K562 (cell line): ENCODE data around the gene STX2. TPM values are rescaled to one million over a fixed set of nuclear protein-coding genes. Genes with fewer than 3 reads are reported as not detected.

Source experiments
- BHLHE40 ChIP-seq: IDR thresholded peaks from 2 replicates; pipeline ENCODE4 v1.6.1; 2011; ENCODE audit warnings: low read length, improper control_type of control experiment
- CCAR2 ChIP-seq: fragments of 200-400 bp; formaldehyde crosslinking; IDR thresholded peaks from 2 replicates; pipeline ENCODE4 v1.6.1; 2017; ENCODE audit warnings: mild to moderate bottlenecking, low read depth, low read length
- CHCHD3 ChIP-seq: fragments of 250-450 bp; sonication (Bioruptor Pico); IDR thresholded peaks from 2 replicates; pipeline ENCODE4 v2.1.2; 2022; ENCODE audit warnings: mild to moderate bottlenecking
- ESRRB ChIP-seq: fragments of 250-450 bp; sonication (Bioruptor Pico); IDR thresholded peaks from 2 replicates; pipeline ENCODE4 v1.5.0; 2020; ENCODE audit warnings: mild to moderate bottlenecking, moderate library complexity, borderline replicate concordance
- ETS2 ChIP-seq: IDR thresholded peaks from 2 replicates; pipeline ENCODE4 v1.6.1; 2016; ENCODE audit warnings: borderline replicate concordance, missing genetic modification characterization, mild to moderate bottlenecking, moderate library complexity, missing compliant biosample characterization; ENCODE audit not compliant: poor library complexity, severe bottlenecking
- GATA2 ChIP-seq: sonication (generic); formaldehyde crosslinking; IDR thresholded peaks from 2 replicates; pipeline ENCODE4 v1.4.0; 2020; ENCODE audit warnings: mild to moderate bottlenecking, missing genetic modification reagents
- HLTF ChIP-seq: fragments of 450-650 bp; IDR thresholded peaks from 2 replicates; pipeline ENCODE4 v1.6.1; 2016
- HNRNPLL ChIP-seq: fragments of 200-400 bp; formaldehyde crosslinking; IDR thresholded peaks from 2 replicates; pipeline ENCODE4 v1.6.1; 2017; ENCODE audit warnings: low read length, low read depth, mild to moderate bottlenecking; ENCODE audit not compliant: poor library complexity, severe bottlenecking
- KLF10 ChIP-seq: fragments of 250-450 bp; sonication (Bioruptor Pico); IDR thresholded peaks from 2 replicates; pipeline ENCODE4 v1.6.1; 2021; ENCODE audit warnings: matching md5 sums
- KLF16 ChIP-seq: IDR thresholded peaks from 2 replicates; pipeline ENCODE4 v1.6.1; 2016; ENCODE audit warnings: antibody characterized with exemption
- MYBL2 ChIP-seq, 2 experiments: fragments of 450-650 bp in 1 of 2; sonication (generic) in 1 of 2; formaldehyde crosslinking in 1 of 2; IDR thresholded peaks; 2 replicates each; pipeline versions ENCODE4 v1.6.1 to v1.8.1; 2017 to 2022; ENCODE audit warnings: borderline replicate concordance in 1 of 2, inconsistent platforms in 1 of 2, low read depth in 1 of 2, mild to moderate bottlenecking in 1 of 2, missing genetic modification reagents in 1 of 2, moderate library complexity in 1 of 2
- NR2C1 ChIP-seq, 2 experiments: fragments of 450-650 bp; IDR thresholded peaks; 2 replicates each; pipeline ENCODE4 v1.6.1; 2017; ENCODE audit warnings: mild to moderate bottlenecking in 2 of 2, antibody characterized with exemption in 1 of 2, inconsistent platforms in 1 of 2, missing compliant biosample characterization in 1 of 2, missing genetic modification characterization in 1 of 2
- NR2C2 ChIP-seq, 2 experiments: fragments of 200-800 bp in 1 of 2; sonication (Bioruptor generic) in 1 of 2; sonication (generic) in 1 of 2; formaldehyde crosslinking in 1 of 2; IDR thresholded peaks; 2 replicates each; pipeline versions ENCODE4 v1.6.1 to v1.8.0; 2016 to 2022; ENCODE audit warnings: mild to moderate bottlenecking in 1 of 2, missing compliant biosample characterization in 1 of 2, missing genetic modification characterization in 1 of 2, missing genetic modification reagents in 1 of 2
- PHF21A ChIP-seq: fragments of 450-650 bp; IDR thresholded peaks from 2 replicates; pipeline ENCODE4 v1.6.1; 2017; ENCODE audit warnings: low read depth, borderline replicate concordance
- RBM15 ChIP-seq: fragments of 200-400 bp; formaldehyde crosslinking; IDR thresholded peaks from 2 replicates; pipeline ENCODE4 v1.6.1; 2018; ENCODE audit warnings: mild to moderate bottlenecking, low read length, moderate library complexity; ENCODE audit not compliant: insufficient read depth
- RHOXF2B ChIP-seq: fragments of 250-450 bp; sonication (Bioruptor Pico); conservative IDR thresholded peaks from 2 replicates; pipeline ENCODE4 v1.5.1; 2021
- SRSF1 ChIP-seq: fragments of 200-400 bp; formaldehyde crosslinking; IDR thresholded peaks from 2 replicates; pipeline ENCODE4 v1.6.1; 2017; ENCODE audit warnings: mild to moderate bottlenecking, low read depth, low read length, moderate library complexity
- TGIF2 ChIP-seq: sonication (generic); formaldehyde crosslinking; IDR thresholded peaks from 2 replicates; pipeline ENCODE4 v1.8.1; 2022; ENCODE audit warnings: mild to moderate bottlenecking, missing genetic modification reagents, moderate library complexity
- ZBED1 ChIP-seq: IDR thresholded peaks from 2 replicates; pipeline ENCODE4 v1.6.1; 2014
- ZNF12 ChIP-seq: sonication (generic); formaldehyde crosslinking; IDR thresholded peaks from 2 replicates; pipeline ENCODE4 v1.4.0; 2020; ENCODE audit warnings: mild to moderate bottlenecking, missing genetic modification reagents
- polyA plus RNA-seq, 8 experiments: library from polyadenylated mRNA; depleted of rRNA in 4 of 8; stranded (reverse) in 5 of 8; unstranded in 3 of 8; fragments of >200 nt; fragmentation: Nextera tagmentation in 2 of 8; fragmentation: Illumina TruSeq in 1 of 8; extraction: Ambion mirVana in 2 of 8; extraction: Trizol in 1 of 8; gene quantifications; 2 replicates each; pipeline versions ENCODE4 v1.2.1 to v1.2.3, GENCODE V29; 2011 to 2014; ENCODE audit warnings: inconsistent platforms in 1 of 8, missing spikeins in 1 of 8
- total RNA-seq, 7 experiments: library from RNA; depleted of rRNA in 6 of 7; stranded (reverse); fragments of >200 nt in 6 of 7; fragmentation: Illumina TruSeq in 2 of 7; extraction: Trizol in 2 of 7; gene quantifications; 2 replicates each; pipeline versions ENCODE4 v1.2.1 to v1.2.3, GENCODE V29; 2011 to 2021; ENCODE audit warnings: low replicate concordance in 1 of 7
- TF ChIP-seq, protein P1 (sequence below), 2 experiments: IDR thresholded peaks; 2 replicates each; pipeline ENCODE4 v1.6.1; 2011; ENCODE audit warnings: borderline replicate concordance in 1 of 2, control low read depth in 1 of 2, low read depth in 1 of 2, low read length in 1 of 2, mild to moderate bottlenecking in 1 of 2, mixed read lengths in 1 of 2, moderate library complexity in 1 of 2; ENCODE audit not compliant: insufficient read depth in 1 of 2, insufficient read length in 1 of 2, poor library complexity in 1 of 2, severe bottlenecking in 1 of 2; ENCODE audit errors: extremely low read depth in 1 of 2
- TF ChIP-seq, protein P2 (sequence below): sonication (generic); formaldehyde crosslinking; IDR thresholded peaks from 2 replicates; pipeline ENCODE4 v1.8.0; 2023; ENCODE audit warnings: mild to moderate bottlenecking, missing genetic modification reagents
- TF ChIP-seq, protein P3 (sequence below): conservative IDR thresholded peaks from 2 replicates; pipeline ENCODE4 v1.6.1; 2011; ENCODE audit warnings: low read depth, mild to moderate bottlenecking, low read length; ENCODE audit not compliant: control insufficient read depth

The STX2 gene
- total and polyA plus RNA-seq, 9 of the 15 experiments (the other 6 are each of a cell fraction or from before 2014, with no cell fraction given), result 22.2 to 54.6 (median 30.8) TPM

DNA sequence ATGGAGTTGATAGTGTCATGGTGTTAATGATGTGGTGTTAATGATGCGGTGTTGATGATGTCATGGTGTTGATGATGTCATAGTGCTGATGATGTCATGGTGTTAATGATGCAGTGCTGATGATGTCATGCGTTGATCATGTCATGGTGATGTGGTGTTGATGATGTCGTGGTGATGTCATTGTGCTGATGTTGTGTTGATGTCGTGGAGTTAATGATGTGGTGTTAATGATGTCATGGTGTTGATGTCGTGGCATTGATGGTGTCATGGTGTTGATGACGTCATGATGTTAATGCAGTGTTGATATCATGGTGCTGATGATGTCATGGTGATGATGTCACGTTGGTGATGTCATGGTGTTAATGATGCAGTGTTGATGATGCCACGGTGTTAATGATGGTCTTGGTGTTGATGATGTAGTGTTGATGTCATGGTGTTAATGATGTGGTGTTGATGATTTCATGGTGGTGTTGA is 73.8 kb downstream of the STX2 start (continued):
- TF ChIP-seq ZNF12 (CRISPR knock-in tag) (no peak), ZBED1 (no peak), KLF10 (CRISPR knock-in tag) (no peak), SRSF1 (no peak), KLF16 (no peak), NR2C2 (CRISPR knock-in tag; IDR thresholded peaks at IDR 0.05) (no peak), NR2C2 (tag; IDR thresholded peaks at IDR 0.05) (no peak), ETS2 (no peak), TGIF2 (no peak), PHF21A (no peak), BHLHE40 (no peak), HLTF (no peak), NR2C1 (IDR thresholded peaks at IDR 0.05) (no peak), NR2C1 (tag; IDR thresholded peaks at IDR 0.05) (no peak), ESRRB (no peak), HNRNPLL (no peak), RHOXF2B (no peak), CCAR2 (no peak), CHCHD3 (CRISPR knock-in tag) (no peak), RBM15 (no peak), GATA2 (no peak), MYBL2 (IDR thresholded peaks at IDR 0.05; ENCODE audit: low read depth) (peak; percentile 37; the same call in 1 of the 2 replicates), MYBL2 (CRISPR knock-in tag; IDR thresholded peaks at IDR 0.05; ENCODE audit: borderline replicate concordance) (no peak)
- TF ChIP-seq, protein P1, sequence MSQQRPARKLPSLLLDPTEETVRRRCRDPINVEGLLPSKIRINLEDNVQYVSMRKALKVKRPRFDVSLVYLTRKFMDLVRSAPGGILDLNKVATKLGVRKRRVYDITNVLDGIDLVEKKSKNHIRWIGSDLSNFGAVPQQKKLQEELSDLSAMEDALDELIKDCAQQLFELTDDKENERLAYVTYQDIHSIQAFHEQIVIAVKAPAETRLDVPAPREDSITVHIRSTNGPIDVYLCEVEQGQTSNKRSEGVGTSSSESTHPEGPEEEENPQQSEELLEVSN (IDR thresholded peaks at IDR 0.05; ENCODE audit: borderline replicate concordance in 1 of 2, extremely low read depth in 1 of 2, insufficient read depth in 1 of 2, insufficient read length in 1 of 2, low read depth in 1 of 2, low read length in 1 of 2, poor library complexity in 1 of 2, severe bottlenecking in 1 of 2), result no peak
- TF ChIP-seq, protein P2, sequence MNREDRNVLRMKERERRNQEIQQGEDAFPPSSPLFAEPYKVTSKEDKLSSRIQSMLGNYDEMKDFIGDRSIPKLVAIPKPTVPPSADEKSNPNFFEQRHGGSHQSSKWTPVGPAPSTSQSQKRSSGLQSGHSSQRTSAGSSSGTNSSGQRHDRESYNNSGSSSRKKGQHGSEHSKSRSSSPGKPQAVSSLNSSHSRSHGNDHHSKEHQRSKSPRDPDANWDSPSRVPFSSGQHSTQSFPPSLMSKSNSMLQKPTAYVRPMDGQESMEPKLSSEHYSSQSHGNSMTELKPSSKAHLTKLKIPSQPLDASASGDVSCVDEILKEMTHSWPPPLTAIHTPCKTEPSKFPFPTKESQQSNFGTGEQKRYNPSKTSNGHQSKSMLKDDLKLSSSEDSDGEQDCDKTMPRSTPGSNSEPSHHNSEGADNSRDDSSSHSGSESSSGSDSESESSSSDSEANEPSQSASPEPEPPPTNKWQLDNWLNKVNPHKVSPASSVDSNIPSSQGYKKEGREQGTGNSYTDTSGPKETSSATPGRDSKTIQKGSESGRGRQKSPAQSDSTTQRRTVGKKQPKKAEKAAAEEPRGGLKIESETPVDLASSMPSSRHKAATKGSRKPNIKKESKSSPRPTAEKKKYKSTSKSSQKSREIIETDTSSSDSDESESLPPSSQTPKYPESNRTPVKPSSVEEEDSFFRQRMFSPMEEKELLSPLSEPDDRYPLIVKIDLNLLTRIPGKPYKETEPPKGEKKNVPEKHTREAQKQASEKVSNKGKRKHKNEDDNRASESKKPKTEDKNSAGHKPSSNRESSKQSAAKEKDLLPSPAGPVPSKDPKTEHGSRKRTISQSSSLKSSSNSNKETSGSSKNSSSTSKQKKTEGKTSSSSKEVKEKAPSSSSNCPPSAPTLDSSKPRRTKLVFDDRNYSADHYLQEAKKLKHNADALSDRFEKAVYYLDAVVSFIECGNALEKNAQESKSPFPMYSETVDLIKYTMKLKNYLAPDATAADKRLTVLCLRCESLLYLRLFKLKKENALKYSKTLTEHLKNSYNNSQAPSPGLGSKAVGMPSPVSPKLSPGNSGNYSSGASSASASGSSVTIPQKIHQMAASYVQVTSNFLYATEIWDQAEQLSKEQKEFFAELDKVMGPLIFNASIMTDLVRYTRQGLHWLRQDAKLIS (CRISPR knock-in tag), result no peak
- TF ChIP-seq, protein P3, sequence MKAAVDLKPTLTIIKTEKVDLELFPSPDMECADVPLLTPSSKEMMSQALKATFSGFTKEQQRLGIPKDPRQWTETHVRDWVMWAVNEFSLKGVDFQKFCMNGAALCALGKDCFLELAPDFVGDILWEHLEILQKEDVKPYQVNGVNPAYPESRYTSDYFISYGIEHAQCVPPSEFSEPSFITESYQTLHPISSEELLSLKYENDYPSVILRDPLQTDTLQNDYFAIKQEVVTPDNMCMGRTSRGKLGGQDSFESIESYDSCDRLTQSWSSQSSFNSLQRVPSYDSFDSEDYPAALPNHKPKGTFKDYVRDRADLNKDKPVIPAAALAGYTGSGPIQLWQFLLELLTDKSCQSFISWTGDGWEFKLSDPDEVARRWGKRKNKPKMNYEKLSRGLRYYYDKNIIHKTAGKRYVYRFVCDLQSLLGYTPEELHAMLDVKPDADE, result no peak
